ENCODE results near the gene AQP12B.

DNA sequence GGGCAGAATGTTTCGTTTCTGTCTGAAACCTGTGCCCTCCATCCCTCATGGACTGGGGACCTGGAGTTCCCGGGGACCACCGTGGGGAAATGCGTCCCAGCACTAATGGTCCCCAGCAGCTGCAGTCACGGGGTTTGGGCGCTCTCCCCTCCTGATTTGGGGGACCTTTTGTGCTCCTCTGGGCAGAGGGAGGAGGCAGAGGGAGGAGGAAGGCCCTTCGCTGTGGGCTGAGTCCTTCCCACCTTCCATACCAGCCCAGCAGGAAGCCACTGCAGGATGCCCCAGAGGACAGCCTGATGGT lies 54.2 kb downstream of the AQP12B start:
- TF ChIP-seq CTCF (IDR thresholded peaks at IDR 0.05) = no peak
- no peak for TF ChIP-seq POLR2A (IDR thresholded peaks at IDR 0.05)

All from uterus (tissue), 2 donors.